GM23248 (cell line): ENCODE measurements around the gene WDR46.

Experiments used
- EZH2 ChIP-seq: fragments of 200-600 bp; sonication (generic); IDR thresholded peaks from 2 replicates; pipeline ENCODE4 v1.6.1; 2018; ENCODE audit warnings: antibody characterized with exemption, mild to moderate bottlenecking; ENCODE audit not compliant: insufficient read depth, poor library complexity, severe bottlenecking
- EZH2phosphoT487 ChIP-seq: fragments of 200-600 bp; sonication (generic); IDR thresholded peaks from 2 replicates; pipeline ENCODE4 v1.6.1; 2018; ENCODE audit warnings: antibody characterized with exemption, moderate library complexity, mild to moderate bottlenecking, low read depth; ENCODE audit not compliant: insufficient read depth

GRCh38 chr6:33249732-33250630 lies 39.1 kb downstream of the WDR46 start:
- TF ChIP-seq EZH2phosphoT487 (no peak), EZH2 (no peak)
